HG02623 (cell line): Measurements from ENCODE around the gene ABTB2.
A peak's percentile ranks its signal among the peaks of the same experiment; 100 is the strongest.

Experiments
- ATAC-seq: cut with Tn5 transposase; IDR thresholded peaks from one replicate; pipeline ENCODE4 v1.9.1; 2021; ENCODE audit warnings: moderate library complexity; ENCODE audit not compliant: unreplicated experiment

ABTB2 gene

DNA sequence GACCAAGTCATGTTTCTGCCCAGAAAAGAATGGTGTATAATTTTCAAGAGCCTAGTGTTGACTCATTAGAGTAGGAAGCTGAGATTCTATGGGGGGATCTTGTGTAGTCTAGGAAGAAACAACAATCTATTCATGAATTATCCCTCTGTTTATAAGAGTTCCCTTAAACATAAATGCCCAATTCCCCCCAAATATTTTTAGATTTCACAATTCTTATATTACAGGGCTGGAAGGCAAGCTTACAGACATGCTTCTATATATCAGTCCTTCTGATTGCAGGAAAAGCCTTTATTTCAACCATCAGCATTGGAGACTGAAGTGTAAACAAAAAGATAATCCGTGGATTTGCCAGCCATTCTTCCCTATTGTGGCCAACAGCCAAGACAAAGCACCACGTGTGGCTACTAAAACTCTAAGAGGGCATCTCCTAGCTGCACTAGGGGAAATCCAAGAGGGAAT is 181.0 kb downstream of the ABTB2 start:
- no peak for ATAC-seq

DNA sequence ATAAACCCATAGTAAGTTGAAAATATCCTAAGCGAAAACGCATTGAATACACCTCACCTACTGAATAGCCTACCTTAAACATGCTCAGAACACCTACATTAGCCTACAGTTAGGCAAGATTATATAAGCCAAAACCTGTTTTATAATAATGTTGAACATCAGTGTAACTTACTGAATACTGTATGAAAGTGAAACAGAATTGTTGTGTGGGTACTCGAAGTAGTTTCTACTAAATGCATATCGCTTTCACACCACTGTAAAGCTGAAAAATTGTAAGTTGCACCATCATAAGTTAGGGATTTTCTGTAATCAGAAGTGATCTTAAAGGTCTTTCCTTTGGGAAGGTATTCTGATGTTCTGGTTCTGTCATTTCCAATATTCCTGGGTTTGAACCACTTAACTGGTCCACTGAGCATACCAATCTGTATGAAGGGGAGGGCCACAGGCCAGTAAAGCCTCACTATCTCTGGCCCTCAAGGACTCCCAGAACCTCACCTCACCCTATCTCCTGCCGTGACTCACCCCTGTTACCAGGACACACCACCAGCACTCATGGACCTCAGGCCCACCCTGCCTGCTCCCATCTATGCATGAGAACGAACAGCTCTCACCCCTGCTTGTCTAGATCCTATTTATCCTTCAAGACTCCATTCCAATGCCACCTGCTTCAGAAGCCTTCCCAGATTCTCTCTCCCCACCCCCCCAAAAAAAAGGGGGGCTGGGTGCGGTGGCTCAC is 182.4 kb downstream of the ABTB2 start:
- no peak for ATAC-seq

GRCh38 chr11:34174412-34175041 is 183.3 kb downstream of the ABTB2 start:
- peak; percentile 79 for ATAC-seq

GRCh38 chr11:34173050-34173449 is 184.8 kb downstream of the ABTB2 start:
- no peak for ATAC-seq

GRCh38 chr11:34169686-34170085 is 188.1 kb downstream of the ABTB2 start:
- ATAC-seq, result no peak

DNA sequence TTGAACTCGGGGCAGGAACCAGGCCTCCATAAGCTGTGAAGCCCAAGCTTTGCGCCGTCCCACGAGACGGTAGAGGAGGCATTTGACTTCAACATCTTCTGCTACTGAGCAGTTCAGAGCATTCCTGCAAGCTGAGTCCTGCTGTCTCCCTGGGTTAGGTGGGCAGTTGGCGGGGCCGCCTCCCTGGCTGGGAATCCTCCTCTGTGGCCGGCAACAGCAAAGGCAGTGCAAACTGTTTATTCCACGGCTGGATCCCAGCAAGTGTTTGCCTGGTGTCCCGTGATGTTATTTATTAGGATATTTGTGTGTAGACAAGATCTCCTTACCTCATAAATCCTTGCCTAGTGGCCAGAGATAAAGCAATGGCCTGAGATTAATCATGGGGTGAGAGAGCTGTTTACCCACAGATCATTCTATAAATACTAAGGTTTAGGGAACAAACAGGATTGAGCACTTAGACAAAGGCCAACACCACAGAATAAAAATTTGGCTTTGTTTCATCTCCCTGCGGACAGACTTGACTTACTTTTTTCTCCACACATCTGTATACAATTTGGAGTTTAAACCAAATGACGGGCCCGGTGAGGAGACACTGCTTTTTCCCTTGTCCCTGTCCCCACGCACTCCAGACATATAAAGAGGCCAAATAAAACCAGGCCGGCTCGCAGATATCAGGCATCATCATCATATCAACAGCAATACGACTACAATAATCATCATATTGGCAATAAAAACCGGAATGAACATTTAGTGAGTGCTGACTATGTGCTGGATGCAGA is 189.0 kb downstream of the ABTB2 start:
- no peak for ATAC-seq

DNA sequence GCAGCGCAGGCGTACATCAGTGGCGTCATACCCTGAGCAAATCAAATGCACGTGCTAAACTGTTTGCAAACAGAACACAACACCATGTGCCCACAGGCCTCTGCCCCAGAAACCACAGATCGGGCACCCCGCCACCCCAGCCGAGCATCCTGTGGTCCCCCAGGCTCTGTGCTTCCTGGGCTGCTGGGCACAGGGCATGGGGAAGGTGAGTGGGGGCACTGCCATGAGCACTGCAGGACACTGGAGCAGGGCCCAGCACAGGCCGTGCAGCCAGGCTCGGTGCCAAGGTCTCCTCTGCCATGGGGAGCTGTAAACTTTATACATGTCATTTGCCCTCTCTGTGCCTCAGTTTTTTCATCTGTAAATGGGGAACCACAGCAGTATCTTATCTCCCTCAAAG is 189.8 kb downstream of the ABTB2 start:
- ATAC-seq, result no peak

DNA sequence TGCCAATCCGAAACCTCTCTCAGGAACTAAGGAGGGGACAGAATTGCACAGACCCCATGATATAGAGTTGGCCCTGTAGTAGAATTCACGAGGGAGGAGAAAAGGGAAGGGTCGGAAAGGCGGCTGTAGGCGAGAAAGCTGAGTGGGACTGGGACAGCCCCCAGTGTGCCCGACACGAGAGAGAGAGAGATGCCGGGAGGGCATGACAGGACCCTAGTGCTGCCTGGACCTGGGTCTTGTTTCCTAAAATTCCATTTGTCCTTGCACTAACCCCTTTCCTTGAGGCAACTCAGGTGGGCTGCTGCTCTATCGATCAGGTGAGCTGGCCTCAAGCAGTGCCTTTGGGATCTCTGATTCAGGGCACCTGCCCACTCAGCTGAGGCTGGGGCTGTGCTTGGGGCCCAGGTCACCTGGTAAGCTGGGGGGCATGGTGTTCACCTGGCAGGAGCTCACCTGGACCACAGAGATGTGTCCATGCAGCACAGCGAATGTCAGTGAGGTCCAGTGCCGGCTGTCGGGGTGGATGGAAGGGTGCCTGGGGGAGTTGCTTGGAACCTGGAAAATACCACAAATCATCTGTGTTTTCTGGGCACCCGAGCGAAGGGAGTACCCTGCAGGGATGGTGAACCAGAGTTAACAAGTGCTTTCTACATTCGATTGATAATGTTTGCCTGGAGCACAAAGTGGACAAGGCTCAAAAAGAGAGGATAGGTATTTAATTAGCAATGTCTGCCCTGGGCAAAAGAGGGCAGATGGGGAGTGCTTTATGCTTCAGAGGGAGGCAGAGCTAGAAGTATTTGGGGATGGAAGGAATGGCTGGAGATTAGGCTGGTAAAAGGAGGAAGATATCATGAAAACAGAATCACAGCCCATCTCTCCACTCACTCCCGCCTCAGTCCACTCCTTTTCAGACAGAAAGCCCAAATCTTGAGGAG is 190.7 kb downstream of the ABTB2 start:
- no peak for ATAC-seq

GRCh38 chr11:34165786-34166555 is 191.8 kb downstream of the ABTB2 start:
- no peak for ATAC-seq

GRCh38 chr11:34165121-34165520 is 192.7 kb downstream of the ABTB2 start:
- no peak for ATAC-seq

DNA sequence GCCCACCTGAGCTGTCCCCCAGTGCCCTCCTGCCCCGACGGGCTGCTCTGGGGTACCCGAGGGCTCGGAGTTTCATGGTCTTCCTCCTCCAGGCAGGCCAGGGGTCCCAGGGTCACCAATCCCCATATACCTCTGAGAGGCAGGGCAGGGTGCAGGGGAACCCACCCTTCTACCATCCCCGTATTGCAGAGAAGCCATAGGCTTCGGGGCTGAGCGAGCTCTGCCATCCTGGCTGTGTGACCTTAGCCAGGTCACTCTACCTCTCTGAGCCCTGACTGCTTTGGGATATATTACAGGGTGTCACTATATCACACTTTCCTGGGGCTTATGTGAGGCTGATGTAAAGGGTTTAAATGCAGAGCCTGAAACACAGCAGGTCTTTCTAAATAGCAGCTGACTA is 195.0 kb downstream of the ABTB2 start:
- no peak for ATAC-seq

- no peak for ATAC-seq
These were observed 195.4 kb downstream of the ABTB2 start for GRCh38 chr11:34162493-34162820.

DNA sequence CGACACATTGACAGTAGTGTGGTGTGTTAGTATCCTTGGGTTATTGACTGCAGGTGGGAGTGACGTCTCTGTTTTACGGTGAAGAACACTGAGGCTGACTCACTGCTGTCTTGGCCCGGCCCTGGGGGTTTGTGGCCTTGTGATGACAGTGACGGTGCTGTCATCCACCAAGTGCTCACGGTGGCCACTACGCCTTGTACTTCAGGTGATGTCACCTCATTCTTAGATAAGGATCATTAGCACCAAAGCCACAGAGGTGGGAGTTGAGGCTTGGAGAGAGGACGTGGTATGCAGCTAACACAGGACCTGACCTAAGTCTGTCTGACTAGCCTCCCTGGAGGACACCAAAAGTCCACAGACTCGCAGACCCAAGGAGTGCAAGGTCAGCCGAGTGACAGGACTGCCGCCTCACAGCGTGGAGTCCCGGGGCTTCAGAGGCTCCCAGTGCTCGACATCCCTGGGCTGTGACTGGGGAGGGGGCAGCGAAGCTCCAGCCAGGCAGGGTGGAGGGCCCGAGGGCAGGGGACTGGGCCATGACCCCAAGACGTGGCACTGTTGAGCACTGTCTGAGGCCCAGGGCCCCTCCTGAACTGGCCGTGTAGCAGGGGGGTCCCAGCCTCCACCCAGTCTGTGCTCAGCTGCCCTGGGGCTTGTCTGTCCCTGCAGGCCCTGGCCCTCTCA is 195.9 kb downstream of the ABTB2 start:
- no peak for ATAC-seq

DNA sequence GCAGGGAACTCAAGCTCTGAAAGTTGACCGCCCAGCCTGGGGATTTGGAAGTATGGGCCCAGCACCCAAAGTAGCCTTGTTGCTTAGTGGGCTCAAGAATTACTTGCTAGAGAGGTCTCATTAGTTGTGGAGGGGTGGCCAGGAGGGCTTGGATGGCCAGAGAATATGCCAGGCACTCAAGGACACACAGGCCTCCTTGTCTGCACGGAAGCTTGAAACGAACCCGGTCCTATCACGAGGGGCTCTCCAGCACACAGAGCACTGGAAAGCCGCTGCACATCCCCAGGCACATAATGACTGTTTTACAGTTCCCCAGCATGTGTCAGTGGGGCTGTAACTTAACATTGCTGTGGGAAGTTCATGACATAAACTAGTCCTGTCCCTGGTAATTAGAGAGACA is 196.4 kb downstream of the ABTB2 start:
- no peak for ATAC-seq

GRCh38 chr11:34160791-34161190 is 197.0 kb downstream of the ABTB2 start:
- no peak for ATAC-seq

- ATAC-seq, result no peak
These were observed 197.6 kb downstream of the ABTB2 start for GRCh38 chr11:34160049-34160721.

- no peak for ATAC-seq
These were observed 199.1 kb downstream of the ABTB2 start for GRCh38 chr11:34158661-34159060.

- ATAC-seq, result no peak
These were observed 200.6 kb downstream of the ABTB2 start for GRCh38 chr11:34157163-34157562.

DNA sequence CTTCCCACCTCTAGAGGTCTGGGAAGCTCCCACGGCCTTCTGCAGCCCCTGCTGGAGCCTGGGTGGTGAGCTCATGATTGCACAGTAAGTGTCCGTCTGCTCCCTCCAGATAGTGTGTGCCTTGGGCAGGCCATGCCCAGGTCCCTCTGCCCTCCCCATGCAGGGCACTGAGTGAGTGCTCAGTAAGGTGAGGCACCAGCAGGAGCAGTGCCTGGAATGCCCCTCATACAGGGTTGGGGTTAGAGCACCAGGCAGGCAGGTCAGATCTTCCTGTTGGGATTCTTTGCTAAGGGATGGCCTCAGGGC is 202.1 kb downstream of the ABTB2 start:
- ATAC-seq, result no peak
